ENCODE data around the gene GSAP.

Gene GSAP

DNA sequence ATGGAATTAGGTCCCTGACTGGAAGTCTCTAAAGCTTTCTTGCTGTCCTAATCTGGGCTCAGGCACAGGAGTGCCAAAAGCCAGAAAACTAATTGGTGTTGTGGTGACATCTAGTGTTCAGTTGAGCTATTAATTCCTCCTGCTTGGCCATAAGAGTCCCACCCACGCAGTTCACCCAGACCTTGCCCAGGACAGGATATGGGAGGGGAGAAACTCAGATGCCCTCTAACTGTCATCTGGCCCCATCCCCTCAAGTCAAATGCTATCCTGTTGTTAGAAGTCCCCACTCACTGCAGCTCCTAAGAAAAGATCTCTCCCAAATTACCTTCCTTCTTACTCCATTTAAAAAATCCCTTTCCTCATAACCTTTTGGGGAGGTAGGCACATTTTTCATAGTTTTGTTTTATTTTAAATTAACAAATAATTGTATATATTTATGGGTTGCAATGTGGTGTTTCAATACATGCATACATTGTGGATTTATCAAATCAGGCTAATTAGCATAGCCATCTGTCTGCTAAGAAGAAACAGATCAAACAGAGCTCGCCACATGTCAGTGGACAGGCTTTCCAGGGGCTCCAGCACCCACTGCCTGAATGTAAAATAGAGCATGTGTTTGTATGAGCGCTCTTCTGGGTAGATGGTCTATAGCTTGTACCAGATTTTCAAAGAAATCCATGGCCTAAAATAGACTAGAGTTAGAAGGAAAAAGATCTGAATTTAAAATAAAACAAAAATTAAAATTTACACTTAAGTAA is 84.0 kb downstream of the GSAP start:
- DNase-seq (ENCODE audit: insufficient read length, low spot score) (peak; percentile 74), FAIRE-seq (no peak)

DNA sequence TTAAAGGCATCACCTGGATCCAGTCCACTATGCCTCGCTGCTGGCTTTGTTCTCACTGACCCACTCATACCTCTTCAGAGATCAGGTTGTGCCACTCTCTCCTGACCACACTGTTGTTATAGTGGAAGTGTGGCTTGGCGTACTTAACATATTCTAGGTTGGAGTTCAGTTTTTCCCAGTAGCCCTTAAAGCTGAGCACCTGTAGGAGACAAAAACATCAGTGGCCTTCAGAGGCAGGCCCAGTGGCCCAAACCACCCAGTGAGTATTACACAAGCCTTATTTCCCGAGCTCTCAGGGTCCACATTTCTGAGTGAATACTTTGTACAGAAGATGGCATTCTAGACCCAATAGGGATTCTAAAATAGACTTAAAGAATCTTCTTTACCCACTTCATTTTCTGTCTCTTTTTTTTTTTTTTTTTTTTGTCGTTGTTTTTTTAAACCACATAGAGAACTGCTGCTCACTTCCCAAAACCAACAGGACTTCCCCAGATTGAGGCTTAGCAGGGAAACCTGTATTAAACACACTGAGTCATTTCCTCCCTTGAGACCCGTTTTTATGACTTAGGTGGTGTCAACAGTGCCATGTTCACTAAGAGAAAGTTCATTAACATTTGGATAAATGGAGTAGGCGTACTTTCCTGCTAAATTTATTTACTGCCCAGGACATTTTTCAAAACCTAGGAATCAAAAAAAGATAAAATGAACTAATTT is 85.8 kb downstream of the GSAP start:
- FAIRE-seq (no peak), DNase-seq (ENCODE audit: insufficient read length, low spot score) (no peak)

DNA sequence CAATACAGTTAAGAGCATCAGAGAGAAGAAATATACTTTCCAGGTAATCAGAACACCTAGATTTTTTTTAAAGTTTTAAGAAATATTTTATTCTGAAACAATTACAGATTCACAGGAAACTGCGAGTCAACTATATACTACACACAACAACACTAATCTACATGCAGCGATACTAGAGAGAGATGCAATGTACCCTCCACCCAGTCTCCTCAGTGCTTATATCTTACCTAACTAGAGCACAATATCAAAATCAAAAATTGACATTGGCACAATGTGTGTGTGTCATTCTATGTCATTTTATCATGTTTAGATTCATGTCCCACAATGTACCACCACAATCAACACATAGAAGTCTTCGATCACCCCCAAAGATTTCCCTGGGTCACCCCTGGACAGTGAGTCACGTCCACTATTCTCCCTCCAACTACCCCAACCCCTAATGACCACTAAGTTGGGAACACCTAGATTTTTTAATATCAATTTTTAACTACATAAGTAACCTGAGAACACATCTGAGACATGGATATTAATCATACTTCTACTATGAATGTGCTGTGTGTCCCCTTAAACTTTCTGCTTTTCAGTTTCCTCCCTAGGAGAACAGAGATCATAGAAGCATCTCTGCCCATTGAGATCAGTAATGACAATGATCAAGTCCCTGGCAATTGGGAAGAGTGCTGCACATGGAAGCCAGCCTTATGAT is 86.5 kb downstream of the GSAP start:
- FAIRE-seq = no peak
- no peak for DNase-seq (ENCODE audit: insufficient read length, low spot score)

DNA sequence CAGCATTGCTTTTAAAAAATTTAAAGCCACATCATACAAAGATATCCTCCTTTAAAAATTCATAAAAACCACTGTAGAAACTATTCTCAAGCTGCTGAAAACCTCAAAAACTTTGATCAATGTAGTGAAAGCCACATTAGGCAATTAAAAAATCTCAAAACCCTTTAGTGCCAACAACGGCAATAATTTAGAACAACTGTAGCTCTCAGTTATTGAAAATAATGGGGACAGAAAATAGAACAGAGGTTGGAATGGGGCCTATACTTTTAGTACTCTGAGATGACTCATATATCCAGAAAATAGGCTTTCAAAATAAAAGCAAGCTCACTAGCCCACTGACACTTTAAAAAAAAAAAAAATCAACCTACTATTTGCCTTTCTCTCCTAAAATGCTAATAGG is 87.5 kb downstream of the GSAP start:
- FAIRE-seq = no peak

DNA sequence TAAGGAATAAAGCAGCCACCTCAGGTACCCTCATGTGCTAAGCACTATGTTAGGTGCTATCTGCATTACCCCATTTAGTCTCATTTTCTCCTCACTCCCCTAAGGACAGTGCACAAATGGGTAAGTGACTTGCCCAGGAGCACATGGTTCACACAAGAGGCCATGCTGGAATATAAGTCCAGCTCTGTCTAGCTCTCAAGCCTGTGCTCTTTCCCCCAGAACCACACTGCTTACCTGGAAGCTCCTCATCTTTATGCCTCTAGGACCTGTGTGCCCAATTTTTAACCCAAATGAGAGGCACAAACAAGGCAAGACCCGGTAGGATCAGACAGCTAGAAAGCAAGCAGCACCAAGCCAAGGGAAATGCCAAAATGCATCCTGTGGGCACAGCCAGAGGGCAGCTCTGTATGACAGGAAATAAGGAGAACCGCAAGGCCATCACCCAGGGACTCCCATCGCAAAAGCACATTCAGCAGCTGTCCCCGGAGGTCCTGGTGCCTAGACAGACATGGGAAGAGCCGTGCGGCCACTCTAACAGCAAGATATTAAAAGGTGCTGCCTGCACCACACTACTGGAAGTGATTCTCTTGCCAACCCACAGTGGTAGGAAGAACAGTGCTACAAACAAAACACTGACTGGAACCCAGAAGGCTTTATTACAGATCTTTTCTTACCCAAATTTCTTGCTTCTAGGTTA is 88.1 kb downstream of the GSAP start:
- DNase-seq (ENCODE audit: insufficient read length, low spot score) (no peak), FAIRE-seq (no peak)

More for the DNA sequence above, 87.5 kb downstream of the GSAP start:
- no peak for DNase-seq (ENCODE audit: insufficient read length, low spot score)

DNA sequence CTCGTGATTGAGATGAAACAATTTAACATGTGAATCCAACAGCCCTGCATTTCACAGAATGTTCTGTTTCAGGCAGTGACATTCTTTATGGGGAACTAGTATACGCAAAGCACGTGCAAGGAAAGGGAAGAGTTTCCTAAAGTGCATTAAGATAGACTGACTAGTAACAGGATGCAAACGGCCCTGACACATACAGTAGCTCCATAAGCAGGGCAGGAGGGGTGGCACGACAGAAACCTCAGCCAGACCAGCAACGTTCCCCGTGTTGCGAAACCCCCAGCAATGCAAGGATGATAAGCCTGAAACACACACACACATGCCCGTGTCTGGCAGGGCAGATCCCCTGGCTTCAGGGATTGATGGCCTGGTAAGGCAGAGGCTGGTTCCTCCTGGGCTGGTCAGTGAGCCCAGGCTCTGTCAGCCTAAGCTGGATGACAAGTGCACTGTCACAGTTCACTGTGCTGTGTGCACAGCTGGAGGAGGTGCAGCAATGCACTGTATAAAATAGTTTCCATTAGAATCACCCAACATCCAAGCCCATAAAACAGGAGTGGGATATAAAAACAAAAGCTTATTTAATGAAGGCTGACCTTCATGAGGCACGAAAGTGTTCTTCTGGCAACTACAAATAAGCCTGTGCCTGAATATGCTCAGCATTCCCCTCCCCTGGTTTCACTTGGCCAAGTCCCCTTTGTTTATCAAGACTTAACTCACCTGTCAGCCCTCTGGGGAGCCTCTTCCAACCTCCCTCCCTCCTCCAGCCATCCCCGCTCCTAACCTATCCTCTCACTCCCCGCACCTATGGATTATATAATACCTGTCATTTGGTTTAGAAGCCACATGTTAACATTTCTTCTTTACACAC is 88.8 kb downstream of the GSAP start:
- no peak for FAIRE-seq
- DNase-seq (ENCODE audit: insufficient read length, low spot score) = no peak

DNA sequence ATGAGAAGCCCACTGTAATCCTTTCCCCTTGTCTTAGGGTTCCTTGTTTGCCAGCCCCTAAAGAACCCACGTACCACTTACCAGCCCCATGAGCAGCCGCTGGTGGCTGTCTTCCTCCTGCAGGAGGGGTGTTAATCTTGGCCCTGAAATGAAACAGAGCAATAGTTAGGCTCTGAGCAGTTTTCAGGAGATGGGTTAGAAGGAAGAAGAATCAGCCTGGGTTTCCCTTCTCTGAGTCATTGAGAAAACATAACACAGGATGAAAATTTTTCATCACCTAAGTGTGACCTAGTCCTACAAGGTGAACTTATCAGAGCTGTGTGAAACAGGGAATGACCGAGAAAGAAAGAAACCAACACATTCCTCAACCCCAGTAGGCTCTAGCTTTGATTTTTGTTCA is 90.0 kb downstream of the GSAP start:
- no peak for FAIRE-seq
- no peak for DNase-seq (ENCODE audit: insufficient read length, low spot score)

DNA sequence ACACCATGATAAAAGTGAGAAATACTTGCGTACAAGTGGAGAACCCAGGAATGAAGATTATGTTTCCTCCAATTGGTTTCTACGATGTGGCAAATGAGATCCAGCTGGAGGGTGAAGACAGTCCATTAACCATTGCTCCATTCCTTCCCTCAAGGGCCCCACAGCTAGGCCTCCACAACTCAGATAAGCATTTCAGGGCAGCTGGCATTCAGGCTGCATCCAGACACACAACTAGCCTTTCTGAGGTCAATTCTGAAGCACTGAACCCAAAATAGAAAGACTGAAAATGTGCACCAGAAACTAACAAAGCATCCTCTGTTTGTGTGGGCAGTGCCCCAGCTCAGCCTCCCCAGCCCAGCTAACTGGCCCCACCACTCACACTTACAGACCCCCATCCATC is 94.8 kb downstream of the GSAP start:
- FAIRE-seq = no peak
- DNase-seq (ENCODE audit: insufficient read length, low spot score) = no peak

DNA sequence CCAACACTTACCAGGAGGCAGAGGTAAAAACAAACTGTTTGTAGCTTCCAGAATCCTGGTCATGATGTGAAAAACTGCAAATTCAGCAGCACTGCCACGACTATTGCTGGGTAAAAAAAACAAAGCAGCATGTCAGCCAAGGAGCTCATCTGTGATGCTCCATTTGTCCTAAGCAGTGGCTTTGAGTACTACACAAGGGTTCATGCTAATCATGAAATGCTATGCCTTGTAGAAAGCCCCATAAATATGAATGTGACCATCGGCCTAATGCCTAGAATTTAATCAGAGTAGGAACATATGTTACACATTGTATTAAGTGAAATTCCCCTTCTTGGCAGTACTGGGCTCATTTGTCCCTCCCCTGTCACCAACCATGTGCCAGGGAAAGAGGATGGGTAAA is 95.4 kb downstream of the GSAP start:
- DNase-seq (ENCODE audit: insufficient read length, low spot score) (no peak), FAIRE-seq (no peak)

DNA sequence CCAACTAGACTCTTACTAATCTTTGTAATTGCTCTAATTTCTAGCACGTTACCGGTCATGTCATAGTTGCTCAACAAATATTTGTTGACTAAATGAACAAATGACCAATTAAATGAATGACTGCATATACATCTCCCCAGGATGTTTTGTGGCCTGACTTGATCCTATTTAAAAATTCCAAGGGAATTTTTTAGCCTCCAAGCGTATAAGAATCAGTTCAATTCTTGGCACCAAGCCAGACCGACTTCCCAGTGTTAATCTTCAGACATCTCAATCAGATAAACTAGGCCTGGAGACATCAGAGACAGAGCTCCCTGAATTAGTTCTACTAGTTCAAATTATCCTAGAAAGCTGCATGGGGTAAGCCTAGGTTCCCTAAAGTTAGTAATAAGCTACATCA is 96.0 kb downstream of the GSAP start:
- FAIRE-seq (no peak), DNase-seq (ENCODE audit: insufficient read length, low spot score) (no peak)

DNA sequence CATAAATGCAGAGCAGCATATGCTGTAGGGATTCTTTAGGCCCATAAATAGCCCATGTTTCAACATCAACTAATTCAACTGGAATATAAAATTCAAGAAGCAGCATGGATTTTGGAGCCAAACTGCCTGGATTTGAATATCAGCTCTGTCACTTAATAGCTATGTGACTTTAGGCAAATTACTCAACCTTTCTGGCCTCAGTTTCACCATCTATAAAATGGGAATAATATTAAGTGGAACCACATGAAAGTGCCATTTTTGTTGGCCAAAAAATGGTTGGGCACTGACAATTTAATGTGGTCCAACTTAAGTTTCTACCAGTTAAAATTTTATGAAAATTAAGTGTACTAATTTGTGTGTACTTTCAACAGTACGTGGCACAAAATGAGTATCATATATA is 98.1 kb downstream of the GSAP start:
- DNase-seq (ENCODE audit: insufficient read length, low spot score) = no peak
- no peak for FAIRE-seq

DNA sequence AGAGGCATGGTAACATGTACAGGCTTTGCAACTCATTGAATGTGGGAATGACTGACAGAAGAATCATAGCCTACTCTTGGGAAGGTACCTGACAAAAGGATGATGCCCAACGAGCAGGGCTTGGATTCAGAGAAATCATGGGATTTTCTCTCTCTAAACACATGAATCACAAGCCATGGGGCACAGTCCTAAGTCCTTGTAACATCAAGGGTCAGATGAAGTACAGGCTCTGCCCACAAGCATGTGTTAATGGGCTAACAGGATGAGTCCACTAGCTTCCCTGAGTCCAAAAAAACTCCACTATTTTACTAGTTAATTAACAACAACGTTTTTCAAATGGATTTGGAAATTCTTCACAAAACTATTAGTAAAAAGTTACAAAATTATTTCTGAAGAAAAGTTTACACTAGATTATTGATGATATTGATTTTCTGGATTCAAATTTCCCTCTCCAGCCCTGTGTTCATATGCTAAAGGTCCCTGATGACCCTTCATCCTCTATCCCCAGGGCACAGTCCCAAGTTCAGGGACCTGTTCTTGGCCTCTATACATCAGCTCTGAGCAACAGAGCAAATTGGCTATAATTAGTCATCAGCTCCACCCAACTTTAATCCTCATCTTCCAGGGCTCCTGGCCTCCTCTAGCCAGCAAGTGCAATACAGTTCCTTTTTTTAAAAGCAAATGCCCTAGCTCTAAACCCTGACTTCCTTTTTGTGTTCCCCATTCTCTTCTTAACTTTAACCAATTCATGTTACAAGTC is 99.8 kb downstream of the GSAP start:
- DNase-seq (ENCODE audit: insufficient read length, low spot score) (no peak), FAIRE-seq (no peak)

DNA sequence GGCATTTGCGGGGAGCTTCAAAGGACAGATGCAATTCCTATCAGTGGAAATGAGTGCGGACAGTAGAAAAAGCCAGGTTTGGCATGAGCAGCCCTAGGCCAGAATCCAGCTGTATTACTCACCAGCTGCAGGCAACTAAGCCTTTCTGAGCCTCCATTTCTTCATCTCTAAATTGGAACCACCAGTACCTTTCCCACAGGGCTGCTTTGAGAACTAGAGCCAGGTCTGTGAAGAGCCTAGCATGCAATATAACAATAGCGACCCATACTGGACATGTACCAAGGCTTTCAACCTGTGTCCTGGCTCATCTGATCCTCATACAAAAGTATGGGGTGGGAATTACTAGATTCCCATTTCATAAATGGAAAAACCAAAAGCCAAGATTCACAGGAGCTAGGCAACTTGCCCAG is 101.0 kb downstream of the GSAP start:
- FAIRE-seq (no peak), DNase-seq (ENCODE audit: insufficient read length, low spot score) (no peak)

DNA sequence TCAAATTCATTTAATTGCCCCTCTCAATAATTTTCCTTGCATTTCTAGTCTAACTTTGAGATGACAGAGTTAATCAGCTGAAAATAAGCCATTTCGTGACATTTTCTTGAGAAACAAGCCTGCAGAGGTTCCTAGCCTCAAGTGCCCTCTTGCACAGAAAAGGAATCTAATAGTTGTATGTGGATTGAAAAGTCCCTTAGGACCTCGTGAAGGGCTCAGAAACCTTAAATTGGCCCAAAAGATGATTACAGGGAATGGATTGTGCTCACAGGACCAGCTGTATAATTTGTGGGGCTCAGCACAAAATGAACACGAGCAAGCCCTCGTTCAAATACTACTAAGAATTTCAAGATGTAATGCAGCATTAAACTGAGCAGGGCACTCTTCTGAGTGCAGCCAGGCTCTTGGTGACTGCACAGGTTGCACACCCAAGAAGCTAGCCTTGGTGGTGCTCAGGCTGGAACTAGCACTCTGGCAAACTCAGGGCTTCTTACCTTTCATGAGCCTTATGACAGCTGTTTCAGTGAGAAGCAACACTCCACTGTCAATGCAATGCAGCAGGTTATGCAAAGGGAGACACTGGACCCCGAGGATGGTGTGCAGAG is 102.2 kb downstream of the GSAP start:
- DNase-seq (ENCODE audit: insufficient read length, low spot score) (no peak), FAIRE-seq (no peak)

DNA sequence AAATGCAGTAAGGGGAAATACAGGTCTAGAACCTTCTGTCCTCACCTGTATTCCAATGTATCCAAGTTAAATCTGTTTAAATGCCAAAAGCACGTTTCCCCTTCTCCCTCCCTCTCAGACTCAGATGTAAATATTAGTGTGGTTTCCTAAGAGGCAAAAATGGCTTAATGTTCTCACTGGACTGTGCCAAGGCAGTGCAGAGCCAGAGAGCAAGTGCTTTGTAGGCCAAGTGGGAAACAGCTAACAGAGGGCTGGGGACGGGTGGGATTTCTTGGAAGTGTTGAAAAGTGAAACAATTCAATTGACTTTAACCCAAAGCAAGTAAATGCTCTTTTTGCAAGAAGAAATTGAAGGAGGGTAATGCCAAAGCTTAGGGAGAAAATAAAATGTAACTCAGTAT is 103.1 kb downstream of the GSAP start:
- FAIRE-seq (no peak), DNase-seq (ENCODE audit: insufficient read length, low spot score) (no peak)

DNA sequence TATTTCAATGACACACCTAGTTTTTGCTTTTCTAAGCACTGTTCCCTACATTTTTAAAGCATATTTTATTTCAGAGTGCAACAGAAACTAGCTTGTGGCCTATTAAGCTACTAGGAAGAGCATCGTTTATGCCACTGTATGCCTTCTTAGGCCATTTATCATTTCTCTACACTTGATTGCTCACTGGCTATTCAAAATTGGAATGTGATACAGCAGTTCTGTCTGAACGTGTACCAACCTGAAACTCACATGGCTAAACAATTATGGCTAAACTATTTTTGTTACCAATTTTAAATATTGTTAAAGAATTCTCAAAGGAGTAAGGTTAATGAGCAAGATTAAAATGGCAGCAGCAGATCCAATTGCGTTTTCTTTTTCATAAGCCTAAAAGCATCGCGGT is 105.2 kb downstream of the GSAP start:
- no peak for FAIRE-seq
- no peak for DNase-seq (ENCODE audit: insufficient read length, low spot score)

DNA sequence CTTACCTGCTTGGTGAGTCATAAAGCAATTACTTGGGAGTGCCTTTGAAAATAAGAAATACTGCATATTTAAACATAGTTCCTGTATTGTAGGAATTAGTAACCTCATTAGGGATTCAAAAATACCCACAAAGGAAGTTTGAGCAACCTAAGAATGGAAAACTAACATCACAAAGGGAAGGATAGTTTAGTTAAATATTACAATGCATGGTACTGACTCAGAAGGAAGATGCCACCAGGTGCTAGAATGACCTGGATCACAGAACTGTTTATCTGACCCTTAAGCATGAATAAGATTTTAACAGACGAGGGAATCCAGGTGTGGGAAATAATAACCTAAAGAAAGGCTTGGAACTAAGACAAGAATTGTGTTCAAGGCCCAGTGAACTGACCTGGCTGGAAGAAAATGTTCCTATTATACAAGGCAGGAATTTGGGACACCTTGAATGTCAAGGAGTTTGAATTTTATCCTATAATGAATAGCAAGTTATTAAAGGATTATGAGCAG is 106.4 kb downstream of the GSAP start:
- DNase-seq (ENCODE audit: insufficient read length, low spot score) (no peak), FAIRE-seq (no peak)

DNA sequence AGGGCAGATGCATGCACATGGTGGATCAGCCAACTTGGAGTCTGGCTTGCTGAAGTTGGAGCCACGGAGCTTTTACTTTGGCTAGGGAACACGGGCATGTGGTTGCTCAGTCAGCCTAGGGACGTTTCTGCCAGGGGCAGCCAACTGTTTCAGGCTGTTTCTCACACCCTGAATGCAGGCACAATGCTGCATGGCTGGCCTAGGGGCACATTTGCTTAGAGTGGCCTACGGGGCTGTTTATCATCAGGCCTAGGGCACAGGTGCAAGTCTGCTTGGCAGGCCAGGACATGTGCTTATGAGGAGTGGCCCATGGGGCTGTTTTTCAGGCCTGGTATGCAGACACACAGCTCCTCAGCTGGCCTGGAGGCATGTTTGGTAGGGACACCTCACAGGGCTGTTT is 107.4 kb downstream of the GSAP start:
- DNase-seq (ENCODE audit: insufficient read length, low spot score) = no peak

More for the DNA sequence above, 107.4 kb downstream of the GSAP start:
- no peak for FAIRE-seq

Measured in HTR-8/SVneo (cell line).